ENCODE measurements around the gene CMTM8.

CMTM8 gene

GRCh38 chr3:32414522-32415202, 176.2 kb downstream of the CMTM8 start:
- Histone ChIP-seq H3K4me1 (ENCODE audit: low read length) (peaks cover 35% of the 10 kb centered on the region), H3K9me3 (ENCODE audit: insufficient read depth, low read length) (no peaks in the 10 kb centered on the region), H3K79me2 (ENCODE audit: low read length) (peaks cover 60% of the 10 kb centered on the region), H3K4me3 (ENCODE audit: low read length) (no peak overlapping the region), H3K9ac (ENCODE audit: low read length) (no peak overlapping the region), H4K20me1 (ENCODE audit: insufficient read depth, low read length) (no peaks in the 10 kb centered on the region), H2AFZ (ENCODE audit: low read depth, low read length) (no peak overlapping the region), H3K27ac (ENCODE audit: low read length) (no peak overlapping the region), H3K36me3 (replicated peaks; ENCODE audit: low read depth, low read length) (peaks cover 5% of the 10 kb centered on the region), H3K4me2 (ENCODE audit: low read length) (peak overlapping the region; percentile 32), H3K27me3 (ENCODE audit: low read depth, low read length) (no peaks in the 10 kb centered on the region)
- TF ChIP-seq CTCF (IDR thresholded peaks at IDR 0.05; ENCODE audit: low read depth, low read length) (no peak), EZH2phosphoT487 (IDR thresholded peaks at IDR 0.05; ENCODE audit: low read depth) (no peak)

GRCh38 chr3:32419742-32420125, 181.3 kb downstream of the CMTM8 start:
- peak overlapping the region; percentile 61 for H3K9ac ChIP-seq (ENCODE audit: low read length)
- H3K79me2 ChIP-seq (ENCODE audit: low read length), result peaks cover 67% of the 10 kb centered on the region
- H3K4me1 ChIP-seq (ENCODE audit: low read length), result peaks cover 71% of the 10 kb centered on the region

More at GRCh38 chr3:32419742-32420125, 181.3 kb downstream of the CMTM8 start:
- Histone ChIP-seq H3K4me2 (ENCODE audit: low read length) (peak overlapping the region; percentile 71), H3K9me3 (ENCODE audit: insufficient read depth, low read length) (no peaks in the 10 kb centered on the region), H3K4me3 (ENCODE audit: low read length) (peak overlapping the region; percentile 49), H3K27ac (ENCODE audit: low read length) (peak overlapping the region; percentile 90), H3K36me3 (replicated peaks; ENCODE audit: low read depth, low read length) (peaks cover 5% of the 10 kb centered on the region), H4K20me1 (ENCODE audit: insufficient read depth, low read length) (no peaks in the 10 kb centered on the region), H2AFZ (ENCODE audit: low read depth, low read length) (no peak overlapping the region), H3K27me3 (ENCODE audit: low read depth, low read length) (no peaks in the 10 kb centered on the region)
- TF ChIP-seq CTCF (IDR thresholded peaks at IDR 0.05; ENCODE audit: low read depth, low read length) (no peak), EZH2phosphoT487 (IDR thresholded peaks at IDR 0.05; ENCODE audit: low read depth) (no peak)

All from OCI-LY3 (cell line).